SH-SY5Y (cell line): ENCODE measurements around the gene CHST13.

ENCODE experiments used
- GATA2 ChIP-seq: IDR thresholded peaks from 2 replicates; pipeline ENCODE4 v1.6.1; 2011; ENCODE audit warnings: mild to moderate bottlenecking, low read depth, low read length
- GATA3 ChIP-seq: IDR thresholded peaks from 2 replicates; pipeline ENCODE4 v1.6.1; 2011; ENCODE audit warnings: low read depth, mild to moderate bottlenecking, low read length, moderate library complexity

GRCh38 chr3:126490619-126491018 is 33.3 kb upstream of the CHST13 start:
- no peak for TF ChIP-seq GATA3
- TF ChIP-seq GATA2, result no peak
